SK-N-SH (cell line): ENCODE results near the gene TP63. TPM values are rescaled to one million over a fixed set of nuclear protein-coding genes. Genes with fewer than 3 reads are reported as not detected.

Source experiments
- CTCF ChIA-PET: fragments of 300-600, 350-600 bp; formaldehyde crosslinking; extraction: SDS; loops from one replicate; lab custom pipeline; 2021; lab: Yijun Ruan, JAX
- POLR2A ChIA-PET: fragments of 350-600 bp; sonication (Branson Sonifier 250); formaldehyde crosslinking; extraction: SDS; loops from one replicate; lab custom pipeline; 2020; ENCODE audit warnings: antibody characterized with exemption, inconsistent platforms; lab: Yijun Ruan, JAX
- DNase-seq: peaks from one replicate; pipeline ENCODE4 v3.0.0; 2012
- H2AFZ ChIP-seq: fragments of 200-600 bp; sonication (generic); 2 replicates; pipeline ENCODE4 v1.8.1; 2016; ENCODE audit warnings: antibody characterized with exemption, mild to moderate bottlenecking, low read depth
- H3F3A ChIP-seq: fragments of 200-600 bp; sonication (generic); replicated peaks from 2 replicates; pipeline ENCODE3; 2016; ENCODE audit warnings: antibody characterized with exemption, mild to moderate bottlenecking; ENCODE audit not compliant: insufficient read depth
- H3K27ac ChIP-seq, 2 experiments: fragments of 200-500 bp in 1 of 2; fragments of 200-600 bp in 1 of 2; sonication (Bioruptor generic) in 1 of 2; sonication (generic), shearing (Covaris generic) in 1 of 2; 2 replicates each; pipeline versions ENCODE4 v1.5.1 to v1.6.1; 2014 to 2016; ENCODE audit warnings: low read depth in 2 of 2, inconsistent platforms in 1 of 2, low read length in 1 of 2, mild to moderate bottlenecking in 1 of 2, mixed read lengths in 1 of 2
- H3K27me3 ChIP-seq: fragments of 200-600 bp; sonication (generic), shearing (Covaris generic); 2 replicates; pipeline ENCODE4 v1.6.1; 2016; ENCODE audit warnings: mixed run types; ENCODE audit not compliant: insufficient read depth
- H3K36me3 ChIP-seq, 2 experiments: fragments of 200-500 bp in 1 of 2; fragments of 200-600 bp in 1 of 2; sonication (Bioruptor generic) in 1 of 2; sonication (generic) in 1 of 2; replicated peaks in 1 of 2; 2 replicates each; pipeline versions ENCODE3 to v1.5.1; 2014 to 2016; ENCODE audit warnings: low read length in 1 of 2, mild to moderate bottlenecking in 1 of 2; ENCODE audit not compliant: insufficient read depth in 2 of 2, control insufficient read depth in 1 of 2
- H3K4me1 ChIP-seq, 2 experiments: fragments of 200-500 bp in 1 of 2; fragments of 200-600 bp in 1 of 2; sonication (Bioruptor generic) in 1 of 2; sonication (generic), shearing (Covaris generic) in 1 of 2; 2 replicates each; pipeline versions ENCODE4 v1.5.1 to v1.6.1; 2014 to 2016; ENCODE audit warnings: low read depth in 1 of 2, low read length in 1 of 2, mixed run types in 1 of 2; ENCODE audit not compliant: insufficient read depth in 2 of 2, control insufficient read depth in 1 of 2
- H3K4me2 ChIP-seq: fragments of 200-600 bp; sonication (generic), shearing (Covaris generic); 2 replicates; pipeline ENCODE4 v1.6.1; 2017; ENCODE audit warnings: mixed run types
- H3K4me3 ChIP-seq, 2 experiments: fragments of 200-500 bp in 1 of 2; fragments of 200-600 bp in 1 of 2; sonication (Bioruptor generic) in 1 of 2; sonication (generic), shearing (Covaris generic) in 1 of 2; 2 replicates each; pipeline versions ENCODE4 v1.5.1 to v1.8.1; 2014 to 2016; ENCODE audit warnings: low read depth in 2 of 2, inconsistent platforms in 1 of 2, low read length in 1 of 2, mild to moderate bottlenecking in 1 of 2, mixed read lengths in 1 of 2, moderate library complexity in 1 of 2
- H3K79me2 ChIP-seq: fragments of 200-600 bp; sonication (generic); 2 replicates; pipeline ENCODE4 v1.8.1; 2017; ENCODE audit warnings: mild to moderate bottlenecking; ENCODE audit not compliant: insufficient read depth
- H3K9ac ChIP-seq: fragments of 200-600 bp; sonication (generic); 2 replicates; pipeline ENCODE4 v1.6.1; 2017; ENCODE audit warnings: mixed run types
- H3K9me2 ChIP-seq: fragments of 200-600 bp; sonication (generic); 2 replicates; pipeline ENCODE4 v1.6.1; 2017; ENCODE audit warnings: mixed run types
- H3K9me3 ChIP-seq: fragments of 200-600 bp; sonication (generic); 2 replicates; pipeline ENCODE4 v1.6.1; 2017; ENCODE audit warnings: mixed run types, mild to moderate bottlenecking, moderate library complexity
- H4K20me1 ChIP-seq: fragments of 200-600 bp; sonication (generic); 2 replicates; pipeline ENCODE4 v1.6.1; 2017; ENCODE audit warnings: mild to moderate bottlenecking, mixed run types; ENCODE audit not compliant: insufficient read depth
- ELF1 ChIP-seq: IDR thresholded peaks from 2 replicates; pipeline ENCODE4 v1.4.0; 2012
- EZH2phosphoT487 ChIP-seq: fragments of 200-600 bp; sonication (generic); IDR thresholded peaks from 2 replicates; pipeline ENCODE4 v1.6.1; 2017; ENCODE audit warnings: low read depth, mixed run types, mild to moderate bottlenecking, antibody characterized with exemption, moderate library complexity, borderline replicate concordance
- FOSL2 ChIP-seq: IDR thresholded peaks from 2 replicates; pipeline ENCODE4 v1.4.0; 2012; ENCODE audit warnings: low read depth, mild to moderate bottlenecking, moderate library complexity, borderline replicate concordance
- FOXM1 ChIP-seq: IDR thresholded peaks from 2 replicates; pipeline ENCODE4 v1.4.0; 2012; ENCODE audit warnings: low read depth, mild to moderate bottlenecking
- MXI1 ChIP-seq: IDR thresholded peaks from 2 replicates; pipeline ENCODE4 v1.6.1; 2012; ENCODE audit warnings: mild to moderate bottlenecking, low read depth, low read length, improper control_type of control experiment
- NFIC ChIP-seq: IDR thresholded peaks from 2 replicates; pipeline ENCODE4 v1.4.0; 2012; ENCODE audit warnings: borderline replicate concordance
- NRF1 ChIP-seq: IDR thresholded peaks from 2 replicates; pipeline ENCODE4 v1.6.1; 2012; ENCODE audit warnings: low read depth, mild to moderate bottlenecking, low read length
- RCOR1 ChIP-seq: fragments of 150-350 bp; IDR thresholded peaks from 2 replicates; pipeline ENCODE4 v1.6.1; 2017; ENCODE audit warnings: antibody characterized with exemption, low read length
- REST ChIP-seq: IDR thresholded peaks from 2 replicates; pipeline ENCODE4 v1.6.1; 2012; ENCODE audit warnings: mild to moderate bottlenecking, low read depth, low read length, moderate library complexity
- SIN3A ChIP-seq: IDR thresholded peaks from 2 replicates; pipeline ENCODE4 v1.6.1; 2012; ENCODE audit warnings: low read depth, mild to moderate bottlenecking, low read length, moderate library complexity, borderline replicate concordance
- SMC3 ChIP-seq: IDR thresholded peaks from 2 replicates; pipeline ENCODE4 v1.6.1; 2012; ENCODE audit warnings: low read depth, low read length, improper control_type of control experiment
- USF1 ChIP-seq: IDR thresholded peaks from 2 replicates; pipeline ENCODE4 v1.4.0; 2012; ENCODE audit warnings: low read depth, borderline replicate concordance
- WGBS: methylation state at CpG from one replicate; pipeline ENCODE4 v1.1.6; 2017; ENCODE audit warnings: low lambda C conversion rate; 5-methylcytosine and 5-hydroxymethylcytosine counted together
- polyA plus RNA-seq, 3 experiments: library from polyadenylated mRNA; depleted of rRNA; stranded (reverse); fragments of >200 nt; gene quantifications; 2 replicates each; pipeline ENCODE4 v1.2.3, GENCODE V29; 2012

Gene TP63
- polyA plus RNA-seq, 1 of the 3 experiments (the other 2 are of a cell fraction): not detected

- Histone ChIP-seq H3K9me2 (no peaks in the 10 kb centered on the region), H3F3A (no peaks in the 10 kb centered on the region), H3K79me2 (no peaks in the 10 kb centered on the region), H3K27me3 (no peaks in the 10 kb centered on the region), H3K4me2 (no peak overlapping the region), H3K27ac (no peak overlapping the region), H3K4me3 (no peak overlapping the region), H4K20me1 (no peaks in the 10 kb centered on the region), H3K9ac (no peak overlapping the region), H2AFZ (no peak overlapping the region), H3K9me3 (no peaks in the 10 kb centered on the region), H3K4me1 (no peaks in the 10 kb centered on the region), H3K36me3 (no peaks in the 10 kb centered on the region)
- no peak for DNase-seq
- no peak for TF ChIP-seq NRF1
- no peak for TF ChIP-seq EZH2phosphoT487
- no peak for TF ChIP-seq FOXM1
- no peak for TF ChIP-seq MXI1
- no peak for TF ChIP-seq REST
- TF ChIP-seq NFIC: no peak
- TF ChIP-seq SIN3A: no peak
- no peak for TF ChIP-seq FOSL2
- TF ChIP-seq RCOR1: no peak
- no peak for TF ChIP-seq ELF1
- WGBS: 9% methylated on average over 3 of the region's 3 CpGs
- CTCF ChIA-PET: no interaction called here
- POLR2A ChIA-PET: no interaction called here
Observed at GRCh38 chr3:189625071-189625470, 6.1 kb upstream of the TP63 start.

- TF ChIP-seq SMC3 (no peak), MXI1 (no peak), USF1 (no peak), ELF1 (no peak)
- Histone ChIP-seq H3K4me1 (no peaks in the 10 kb centered on the region), H3K9me3 (no peaks in the 10 kb centered on the region), H4K20me1 (no peaks in the 10 kb centered on the region), H3K79me2 (no peaks in the 10 kb centered on the region), H2AFZ (no peak overlapping the region), H3K27me3 (no peaks in the 10 kb centered on the region), H3K9me2 (no peaks in the 10 kb centered on the region), H3K9ac (no peak overlapping the region), H3K27ac (no peak overlapping the region), H3K4me2 (no peak overlapping the region), H3K36me3 (no peaks in the 10 kb centered on the region), H3K4me3 (no peak overlapping the region), H3F3A (no peaks in the 10 kb centered on the region)
- CTCF ChIA-PET: no interaction called here
- WGBS: 0% methylated on average over 2 of the region's 2 CpGs
- POLR2A ChIA-PET: no interaction called here
- no peak for DNase-seq
Observed at GRCh38 chr3:189625572-189625971, 5.6 kb upstream of the TP63 start.
